Stimulated activated naive CD8-positive, alpha-beta T cell treated with anti-CD3 and anti-CD28 coated beads, Interleukin-15, Interleukin-2, amounts not matched to agents 100 ng/mL and 50 ng/mL, for 24 hours (primary cell): Measurements from ENCODE around the gene EXOSC5.

Source experiments
- H3K27ac Mint-ChIP-seq: one replicate; pipeline ENCODE4 v1.8.0; 2021; ENCODE audit warnings: mild to moderate bottlenecking, mixed read lengths
- H3K27me3 Mint-ChIP-seq: one replicate; pipeline ENCODE4 v1.8.0; 2021; ENCODE audit warnings: mixed read lengths
- H3K36me3 Mint-ChIP-seq: one replicate; pipeline ENCODE4 v1.8.0; 2021; ENCODE audit warnings: low read depth, mixed read lengths
- H3K4me1 Mint-ChIP-seq: one replicate; pipeline ENCODE4 v1.8.0; 2021; ENCODE audit warnings: low read depth, mixed read lengths
- H3K4me3 Mint-ChIP-seq: one replicate; pipeline ENCODE4 v1.8.0; 2021; ENCODE audit warnings: mild to moderate bottlenecking, mixed read lengths
- H3K9me3 Mint-ChIP-seq: one replicate; pipeline ENCODE4 v1.8.0; 2021; ENCODE audit warnings: mixed read lengths

The EXOSC5 gene

GRCh38 chr19:41339936-41340335 lies 57.2 kb downstream of the EXOSC5 start:
- Mint-ChIP-seq H3K9me3 (no peaks in the 10 kb centered on the region), H3K4me1 (peaks cover 48% of the 10 kb centered on the region), H3K4me3 (no peak overlapping the region), H3K36me3 (peaks cover 59% of the 10 kb centered on the region), H3K27me3 (no peaks in the 10 kb centered on the region), H3K27ac (no peak overlapping the region)
